IMR-90 (cell line): ENCODE measurements around the gene UNC5A. TPM values are rescaled to one million over a fixed set of nuclear protein-coding genes. Genes with fewer than 3 reads are reported as not detected.

ENCODE experiments used
- ATAC-seq: fragments of 200-7000 bp; cut with Tn5 transposase; 2 replicates; pipeline ENCODE4 v1.9.1; 2020; ENCODE audit warnings: low read depth, mild to moderate bottlenecking, moderate library complexity
- BruUV-seq: library from RNA; stranded (reverse); fragments of 400-500 nt; replicated peaks from 2 replicates; lab custom pipeline; 2021; lab: Mats Ljungman, UMichigan
- CTCF ChIA-PET: fragments of 300-600 bp; formaldehyde crosslinking; extraction: SDS; loops from one replicate; lab custom pipeline; 2021; ENCODE audit warnings: antibody characterized with exemption; lab: Yijun Ruan, JAX
- POLR2A ChIA-PET: fragments of 300-600 bp; sonication (Branson Sonifier 250); formaldehyde crosslinking; loops from one replicate; lab custom pipeline; 2022; ENCODE audit warnings: antibody characterized with exemption; ENCODE audit not compliant: unreplicated experiment; lab: Charles Lee
- DNase-seq: peaks from one replicate; pipeline ENCODE4 v3.0.0; 2013
- H2AFZ ChIP-seq: replicated peaks from 2 replicates; pipeline ENCODE3; 2013; ENCODE audit warnings: low read length, mild to moderate bottlenecking; ENCODE audit not compliant: poor library complexity
- H2AK5ac ChIP-seq: 2 replicates; pipeline ENCODE4 v1.6.1; 2013; ENCODE audit warnings: low read depth, low read length, inconsistent platforms
- H2AK9ac ChIP-seq: replicated peaks from 2 replicates; pipeline ENCODE3; 2013; ENCODE audit warnings: mild to moderate bottlenecking, low read depth, low read length, moderate library complexity; ENCODE audit not compliant: poor library complexity
- H2BK120ac ChIP-seq: 2 replicates; pipeline ENCODE4 v1.6.1; 2013; ENCODE audit warnings: low read depth, low read length, inconsistent platforms
- H2BK15ac ChIP-seq: 3 replicates; pipeline ENCODE4 v1.6.1; 2013; ENCODE audit warnings: low read depth, low read length, inconsistent platforms
- H2BK20ac ChIP-seq: 2 replicates; pipeline ENCODE4 v1.6.1; 2013; ENCODE audit warnings: low read depth, mild to moderate bottlenecking, inconsistent platforms, low read length, moderate library complexity
- H2BK5ac ChIP-seq: 2 replicates; pipeline ENCODE4 v1.6.1; 2013; ENCODE audit warnings: mild to moderate bottlenecking, low read depth, low read length, inconsistent platforms; ENCODE audit not compliant: poor library complexity, severe bottlenecking
- H3K14ac ChIP-seq: replicated peaks from 2 replicates; pipeline ENCODE4 v1.6.1; 2013; ENCODE audit warnings: low read depth, low read length, inconsistent platforms
- H3K18ac ChIP-seq: 2 replicates; pipeline ENCODE4 v1.6.1; 2013; ENCODE audit warnings: low read depth, low read length, control low read depth
- H3K23ac ChIP-seq: 2 replicates; pipeline ENCODE4 v1.6.1; 2013; ENCODE audit warnings: low read depth, low read length, inconsistent platforms
- H3K27ac ChIP-seq: 2 replicates; pipeline ENCODE4 v1.5.1; 2013; ENCODE audit warnings: mild to moderate bottlenecking, control low read depth, low read length; ENCODE audit not compliant: insufficient read depth
- H3K27me3 ChIP-seq: 2 replicates; pipeline ENCODE4 v1.6.1; 2013; ENCODE audit warnings: low read length; ENCODE audit not compliant: control insufficient read depth, insufficient read depth
- H3K36me3 ChIP-seq: 2 replicates; pipeline ENCODE4 v1.6.1; 2013; ENCODE audit warnings: low read length, mixed read lengths; ENCODE audit not compliant: control insufficient read depth, insufficient read depth
- H3K4ac ChIP-seq: 2 replicates; pipeline ENCODE4 v1.6.1; 2013; ENCODE audit warnings: low read depth, low read length, inconsistent platforms
- H3K4me1 ChIP-seq: 2 replicates; pipeline ENCODE4 v1.6.1; 2013; ENCODE audit warnings: low read length, mixed read lengths; ENCODE audit not compliant: control insufficient read depth, insufficient read depth
- H3K4me2 ChIP-seq: 2 replicates; pipeline ENCODE4 v1.6.1; 2013; ENCODE audit warnings: low read depth, mild to moderate bottlenecking, control low read depth, low read length, moderate library complexity
- H3K4me3 ChIP-seq: 2 replicates; pipeline ENCODE4 v1.5.1; 2013; ENCODE audit warnings: low read depth, mild to moderate bottlenecking, control low read depth, low read length, moderate library complexity; ENCODE audit not compliant: insufficient read depth
- H3K56ac ChIP-seq: 2 replicates; pipeline ENCODE4 v1.6.1; 2013; ENCODE audit warnings: low read length, inconsistent platforms; ENCODE audit not compliant: insufficient read depth; ENCODE audit errors: extremely low read depth
- H3K79me1 ChIP-seq, 2 experiments: 2 replicates each; pipeline ENCODE4 v1.6.1; 2013; ENCODE audit warnings: low read length in 2 of 2, inconsistent platforms in 1 of 2, low read depth in 1 of 2
- H3K9ac ChIP-seq: 2 replicates; pipeline ENCODE4 v1.6.1; 2013; ENCODE audit warnings: low read depth, low read length, control low read depth
- H3K9me1 ChIP-seq: 2 replicates; pipeline ENCODE4 v1.6.1; 2013; ENCODE audit warnings: low read length, inconsistent platforms; ENCODE audit not compliant: insufficient read depth
- H3K9me3 ChIP-seq: 2 replicates; pipeline ENCODE4 v1.6.1; 2013; ENCODE audit warnings: low read length; ENCODE audit not compliant: control insufficient read depth, insufficient read depth
- H4K20me1 ChIP-seq: 2 replicates; pipeline ENCODE4 v1.6.1; 2013; ENCODE audit warnings: low read length, inconsistent platforms; ENCODE audit not compliant: insufficient read depth
- H4K5ac ChIP-seq: 2 replicates; pipeline ENCODE4 v1.6.1; 2013; ENCODE audit warnings: mild to moderate bottlenecking, low read depth, low read length, control low read depth
- H4K8ac ChIP-seq, 2 experiments: 2 replicates each; pipeline ENCODE4 v1.6.1; 2013; ENCODE audit warnings: low read depth in 2 of 2, low read length in 2 of 2, control low read depth in 1 of 2, inconsistent platforms in 1 of 2
- H4K91ac ChIP-seq: 2 replicates; pipeline ENCODE4 v1.6.1; 2013; ENCODE audit warnings: low read depth, low read length, inconsistent platforms; ENCODE audit not compliant: insufficient read depth
- CEBPB ChIP-seq: IDR thresholded peaks from 2 replicates; pipeline ENCODE4 v1.6.1; 2012; ENCODE audit warnings: low read depth, low read length, improper control_type of control experiment
- FOS ChIP-seq: fragments of 150-350 bp; IDR thresholded peaks from 2 replicates; pipeline ENCODE4 v1.6.1; 2016; ENCODE audit warnings: low read depth, low read length
- MAFK ChIP-seq: IDR thresholded peaks from 2 replicates; pipeline ENCODE4 v1.6.1; 2012; ENCODE audit warnings: low read depth, low read length, improper control_type of control experiment
- RCOR1 ChIP-seq: IDR thresholded peaks from 2 replicates; pipeline ENCODE4 v1.6.1; 2012; ENCODE audit warnings: mild to moderate bottlenecking, low read length, improper control_type of control experiment; ENCODE audit not compliant: insufficient replicate concordance
- whole genome bisulfite sequencing, 2 experiments: methylation state at CpG; one replicate each; pipeline versions ENCODE4 v1.1.5 to v1.1.7; 2013; ENCODE audit warnings: missing lambda C conversion rate in 2 of 2; ENCODE audit not compliant: insufficient read length in 1 of 2; ENCODE audit errors: extremely low coverage in 2 of 2; 5-methylcytosine and 5-hydroxymethylcytosine counted together
- dilution Hi-C: fragments of 300-500 bp; cut with HindIII; formaldehyde crosslinking; loops from one replicate; pipeline ENCODE4 v1.14.3; 2018; ENCODE audit warnings: low sequenced_read_pairs; ENCODE audit not compliant: unreplicated experiment
- in situ Hi-C: fragments of 300-500 bp; cut with MboI; formaldehyde crosslinking; loops from 3 replicates; pipeline ENCODE4 v1.14.3; 2019; ENCODE audit warnings: low sequenced_read_pairs, inconsistent platforms, mixed read lengths
- intact Hi-C: fragments of 100-400 bp; cut with micrococcal nuclease; formaldehyde crosslinking; loops from 2 replicates; pipeline ENCODE4 v1.10.0; 2022
- polyA plus RNA-seq, 3 experiments: library from polyadenylated mRNA; depleted of rRNA; stranded (reverse); fragments of >200 nt; gene quantifications; 2 replicates each; pipeline ENCODE4 v1.2.3, GENCODE V29; 2012; ENCODE audit warnings: low replicate concordance in 1 of 3
- total RNA-seq: library from RNA; depleted of rRNA; stranded (reverse); fragments of >200 nt; gene quantifications from 2 replicates; pipeline ENCODE4 v1.2.3, GENCODE V29; 2012

Gene UNC5A
- total and polyA plus RNA-seq, 2 of the 4 experiments (the other 2 are of a cell fraction) = not detected

- Histone ChIP-seq H3K4ac (no peak overlapping the region), H2AFZ (no peak overlapping the region), H3K23ac (no peak overlapping the region), H4K91ac (no peak overlapping the region), H3K4me2 (no peak overlapping the region), H3K4me3 (no peak overlapping the region), H3K27me3 (peaks cover 58% of the 10 kb centered on the region), H3K36me3 (no peaks in the 10 kb centered on the region), H2BK20ac (no peak overlapping the region), H2BK5ac (no peak overlapping the region), H3K9me1 (no peaks in the 10 kb centered on the region), H3K79me1 (no peaks in the 10 kb centered on the region), H4K8ac (no peak overlapping the region), H4K20me1 (no peaks in the 10 kb centered on the region; the same call in 1 of the 2 replicates), H2BK15ac (no peak overlapping the region), H3K18ac (no peak overlapping the region), H3K56ac (no peak overlapping the region), H2AK5ac (no peak overlapping the region), H3K9ac (no peak overlapping the region), H3K27ac (no peak overlapping the region), H4K5ac (no peak overlapping the region), H3K4me1 (peaks cover 2% of the 10 kb centered on the region; the same call in 1 of the 2 replicates), H2AK9ac (no peak overlapping the region), H3K14ac (no peak overlapping the region), H2BK120ac (no peak overlapping the region), H3K9me3 (no peaks in the 10 kb centered on the region; the same call in 1 of the 2 replicates)
- POLR2A ChIA-PET = no interaction called here
- dilution Hi-C loops = no loop called here
- WGBS, 2 experiments = 14% methylated on average over 8 of the region's 15 CpGs; no CpG with 5 or more reads in 1 of the 2 experiments
- intact Hi-C loops = no loop called here
- ATAC-seq (peak; percentile 29; the same call in 1 of the 2 replicates), DNase-seq (peak; percentile 78)
- in situ Hi-C loops = no loop called here
- 0 out of 2 replicates have a peak, but pooled peaks have one; percentile 40 for TF ChIP-seq FOS
- no peak for TF ChIP-seq RCOR1
- peak; percentile 49; the same call in 1 of the 2 replicates for TF ChIP-seq CEBPB
- TF ChIP-seq MAFK = peak; percentile 68
- CTCF ChIA-PET = no interaction called here
- no TSS peak for BruUV-seq
Observed at GRCh38 chr5:176784218-176785165, 25.9 kb upstream of the UNC5A start.
